Cardiac muscle cell (in vitro differentiated cells and primary cell): ENCODE data around the gene PAFAH2. TPM values are rescaled to one million over a fixed set of nuclear protein-coding genes. Genes with fewer than 3 reads are reported as not detected.

Experiments
- DNase-seq, 2 donors: peaks; one replicate each; pipeline versions ENCODE4 v3.0.0 to v3.0.0-alpha.2; 2010 to 2017; ENCODE audit warnings: low read depth in 1 of 2, low spot score in 1 of 2
- H3K27ac ChIP-seq: fragments of 200-600 bp; sonication (generic); 2 replicates; pipeline ENCODE4 v1.5.1; 2016
- H3K27me3 ChIP-seq: fragments of 200-600 bp; sonication (generic); 2 replicates; pipeline ENCODE4 v1.6.0; 2016; ENCODE audit warnings: control low read depth
- H3K36me3 ChIP-seq: fragments of 200-600 bp; sonication (generic); 2 replicates; pipeline ENCODE4 v1.5.1; 2016; ENCODE audit warnings: control low read depth
- H3K4me1 ChIP-seq: fragments of 200-600 bp; sonication (generic); 2 replicates; pipeline ENCODE4 v1.8.1; 2017; ENCODE audit warnings: low read depth, mild to moderate bottlenecking, mixed run types
- H3K4me3 ChIP-seq: fragments of 200-600 bp; sonication (generic); 2 replicates; pipeline ENCODE4 v1.5.1; 2016; ENCODE audit warnings: mild to moderate bottlenecking
- H3K9me3 ChIP-seq: fragments of 200-600 bp; sonication (generic); 2 replicates; pipeline ENCODE4 v1.5.1; 2017; ENCODE audit warnings: low read depth, mild to moderate bottlenecking, control low read depth
- polyA plus RNA-seq: library from polyadenylated mRNA; unstranded; fragments of >200 nt; fragmentation: Nextera tagmentation; extraction: Ambion mirVana; gene quantifications from 2 replicates; pipeline ENCODE4 v1.2.1, GENCODE V29; 2016
- total RNA-seq: library from RNA; depleted of rRNA; stranded (reverse); fragments of >200 nt; gene quantifications from 2 replicates; pipeline ENCODE4 v1.2.3, GENCODE V29; 2016
- TF ChIP-seq, protein P1 (sequence below): IDR thresholded peaks from 2 replicates; pipeline ENCODE4 v1.5.1; 2012; ENCODE audit warnings: low read depth, mild to moderate bottlenecking, low read length

Gene PAFAH2
- total and polyA plus RNA-seq, 2 experiments from 2014 or later = 10.9 to 11.2 TPM

DNA sequence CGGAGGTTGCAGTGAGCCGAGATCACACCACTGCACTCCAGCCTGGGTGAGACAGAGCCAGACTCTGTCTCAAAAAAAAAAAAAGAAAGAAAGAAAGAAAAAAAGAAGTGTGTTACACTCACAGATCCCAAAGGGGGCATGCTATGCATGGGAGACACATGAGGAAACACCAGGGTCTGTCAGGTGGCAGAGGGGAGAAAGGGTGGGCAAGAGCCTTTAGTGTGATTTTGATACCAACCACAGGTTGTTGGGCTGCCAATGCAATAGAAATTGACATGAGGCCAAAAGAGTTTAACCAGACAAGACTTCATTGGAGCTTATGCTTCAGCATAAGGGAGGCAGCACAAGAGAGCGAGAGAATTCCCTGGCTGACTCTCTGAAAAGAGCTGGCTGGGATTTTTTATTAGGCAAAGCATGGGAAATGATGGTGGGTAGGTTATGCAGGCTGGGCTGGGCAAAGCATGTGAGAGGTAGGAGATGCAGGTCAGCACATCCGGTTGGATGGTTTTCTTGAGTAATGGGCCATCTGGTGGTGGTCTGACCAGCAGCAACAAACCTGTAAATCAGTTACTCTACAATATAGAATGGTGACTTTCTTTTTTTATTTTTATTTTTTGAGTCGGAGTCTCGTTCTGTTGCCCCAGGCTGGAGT, 12.1 kb upstream of the PAFAH2 start:
- peak in 1 of 2 donors; percentile 56 for DNase-seq
- Histone ChIP-seq H3K27me3 (no peaks in the 10 kb centered on the region), H3K4me3 (no peak overlapping the region), H3K9me3 (no peaks in the 10 kb centered on the region), H3K36me3 (no peaks in the 10 kb centered on the region), H3K4me1 (no peaks in the 10 kb centered on the region), H3K27ac (no peak overlapping the region)
- TF ChIP-seq, protein P1, sequence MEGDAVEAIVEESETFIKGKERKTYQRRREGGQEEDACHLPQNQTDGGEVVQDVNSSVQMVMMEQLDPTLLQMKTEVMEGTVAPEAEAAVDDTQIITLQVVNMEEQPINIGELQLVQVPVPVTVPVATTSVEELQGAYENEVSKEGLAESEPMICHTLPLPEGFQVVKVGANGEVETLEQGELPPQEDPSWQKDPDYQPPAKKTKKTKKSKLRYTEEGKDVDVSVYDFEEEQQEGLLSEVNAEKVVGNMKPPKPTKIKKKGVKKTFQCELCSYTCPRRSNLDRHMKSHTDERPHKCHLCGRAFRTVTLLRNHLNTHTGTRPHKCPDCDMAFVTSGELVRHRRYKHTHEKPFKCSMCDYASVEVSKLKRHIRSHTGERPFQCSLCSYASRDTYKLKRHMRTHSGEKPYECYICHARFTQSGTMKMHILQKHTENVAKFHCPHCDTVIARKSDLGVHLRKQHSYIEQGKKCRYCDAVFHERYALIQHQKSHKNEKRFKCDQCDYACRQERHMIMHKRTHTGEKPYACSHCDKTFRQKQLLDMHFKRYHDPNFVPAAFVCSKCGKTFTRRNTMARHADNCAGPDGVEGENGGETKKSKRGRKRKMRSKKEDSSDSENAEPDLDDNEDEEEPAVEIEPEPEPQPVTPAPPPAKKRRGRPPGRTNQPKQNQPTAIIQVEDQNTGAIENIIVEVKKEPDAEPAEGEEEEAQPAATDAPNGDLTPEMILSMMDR = peak; percentile 11

DNA sequence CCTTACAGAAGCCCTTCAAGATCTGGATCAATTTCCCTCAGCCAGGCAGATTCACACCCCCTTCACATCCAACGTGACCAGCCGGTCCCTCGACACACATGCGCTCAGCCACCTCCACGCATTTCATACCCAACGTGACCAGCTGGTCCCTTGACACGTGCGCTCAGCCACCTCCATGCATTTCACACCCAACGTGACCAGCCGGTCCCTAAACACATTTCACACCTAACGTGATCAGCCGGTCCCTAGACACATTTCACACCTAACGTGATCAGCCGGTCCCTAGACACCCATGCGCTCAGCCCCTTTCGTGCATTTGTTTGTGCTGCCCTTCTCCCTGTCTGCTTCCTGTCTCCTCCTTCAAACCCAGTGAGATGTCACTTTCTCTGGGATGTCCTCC, 8.8 kb upstream of the PAFAH2 start:
- TF ChIP-seq, protein P1 = no peak
- Histone ChIP-seq H3K4me1 (no peaks in the 10 kb centered on the region), H3K4me3 (no peak overlapping the region), H3K27ac (no peak overlapping the region), H3K36me3 (no peaks in the 10 kb centered on the region), H3K27me3 (no peaks in the 10 kb centered on the region), H3K9me3 (no peaks in the 10 kb centered on the region)
- DNase-seq = no peak

DNA sequence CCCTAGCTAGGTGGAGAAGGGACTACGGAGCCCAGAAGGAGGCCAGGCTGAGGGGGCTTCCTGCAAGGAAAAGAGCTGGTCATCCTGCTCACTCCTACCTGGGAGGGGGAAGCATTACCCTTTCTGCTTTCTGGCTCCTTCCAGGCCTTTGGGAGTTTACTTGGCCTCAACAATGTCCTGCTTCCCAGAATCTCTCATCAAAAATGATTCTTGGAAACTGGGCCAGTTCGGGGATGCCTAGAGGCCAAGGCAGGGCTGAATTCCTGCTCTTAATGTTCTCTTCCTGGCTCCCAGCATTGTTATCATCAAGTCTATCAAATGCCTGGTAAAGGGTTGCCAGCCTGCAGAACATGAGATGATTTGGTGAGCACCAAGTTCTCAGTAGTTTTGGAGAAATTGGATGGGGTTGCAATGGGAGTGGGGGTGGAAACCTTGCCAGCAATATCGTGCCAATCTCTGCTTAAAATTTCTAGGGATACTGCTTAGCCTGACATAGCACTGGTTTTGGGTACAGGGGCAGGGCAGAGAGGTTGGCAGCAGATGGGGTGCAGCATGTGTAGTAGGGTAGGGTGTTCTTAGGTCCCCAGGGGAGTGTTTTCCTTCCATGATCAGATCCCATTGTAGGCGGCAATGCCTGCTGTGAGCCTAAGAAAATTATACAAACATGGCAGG, 7.7 kb upstream of the PAFAH2 start:
- H3K4me3 ChIP-seq = no peak overlapping the region
- DNase-seq = no peak
- H3K27me3 ChIP-seq = no peaks in the 10 kb centered on the region
- H3K36me3 ChIP-seq = no peaks in the 10 kb centered on the region
- TF ChIP-seq, protein P1 = no peak
- no peak overlapping the region for H3K27ac ChIP-seq
- no peaks in the 10 kb centered on the region for H3K9me3 ChIP-seq
- H3K4me1 ChIP-seq = no peaks in the 10 kb centered on the region

DNA sequence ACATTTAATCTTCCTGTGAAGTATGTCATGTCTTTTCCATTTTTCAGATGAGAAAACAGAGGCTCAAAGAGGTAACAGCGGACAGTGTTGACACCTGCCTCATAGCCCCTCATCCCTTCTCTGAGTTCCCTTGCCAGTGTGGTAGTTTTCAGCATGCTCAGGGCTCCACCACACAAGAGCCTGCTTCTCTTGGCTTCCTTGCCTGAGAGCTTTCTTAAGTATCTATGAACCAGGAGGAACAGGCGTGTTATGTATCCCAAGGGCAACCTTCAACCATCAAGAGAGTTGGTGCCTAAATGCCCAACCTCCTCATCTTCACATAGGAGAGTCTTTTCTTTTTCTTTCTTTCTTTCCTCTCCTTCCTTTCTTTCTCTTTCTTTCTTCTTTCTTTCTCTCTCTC, 5.9 kb upstream of the PAFAH2 start:
- Histone ChIP-seq H3K27ac (no peak overlapping the region), H3K4me1 (no peaks in the 10 kb centered on the region), H3K27me3 (no peaks in the 10 kb centered on the region), H3K36me3 (no peaks in the 10 kb centered on the region), H3K9me3 (no peaks in the 10 kb centered on the region), H3K4me3 (no peak overlapping the region)
- TF ChIP-seq, protein P1 = no peak
- DNase-seq = no peak

DNA sequence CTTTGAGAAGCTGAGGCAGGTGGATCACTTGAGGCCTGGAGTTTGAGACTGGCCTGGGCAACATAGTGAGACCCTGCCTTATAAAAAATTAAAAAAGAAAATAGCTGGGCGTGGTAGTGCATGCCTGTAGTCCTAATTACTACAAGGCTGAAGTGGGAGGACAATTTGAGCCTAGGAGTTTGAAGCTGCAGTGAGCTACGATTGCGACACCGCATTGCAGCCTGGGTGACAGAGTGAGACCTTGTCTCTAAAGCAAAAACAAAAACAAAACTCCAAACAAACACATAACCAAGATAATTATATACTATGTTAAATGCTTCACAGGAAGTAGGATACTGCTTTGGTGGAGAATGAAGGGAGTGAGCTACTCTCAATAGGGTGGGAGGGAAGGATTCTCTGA, 5.4 kb upstream of the PAFAH2 start:
- Histone ChIP-seq H3K4me1 (peaks cover 5% of the 10 kb centered on the region), H3K36me3 (no peaks in the 10 kb centered on the region), H3K9me3 (no peaks in the 10 kb centered on the region), H3K27me3 (no peaks in the 10 kb centered on the region), H3K4me3 (no peak overlapping the region), H3K27ac (no peak overlapping the region)
- TF ChIP-seq, protein P1 = no peak
- no peak for DNase-seq
